ENCODE measurements around the gene LMOD2. TPM values are rescaled to one million over a fixed set of nuclear protein-coding genes. Genes with fewer than 3 reads are reported as not detected.

LMOD2 gene
- total RNA-seq, 1 donor from 2014 or later = 888 TPM

DNA sequence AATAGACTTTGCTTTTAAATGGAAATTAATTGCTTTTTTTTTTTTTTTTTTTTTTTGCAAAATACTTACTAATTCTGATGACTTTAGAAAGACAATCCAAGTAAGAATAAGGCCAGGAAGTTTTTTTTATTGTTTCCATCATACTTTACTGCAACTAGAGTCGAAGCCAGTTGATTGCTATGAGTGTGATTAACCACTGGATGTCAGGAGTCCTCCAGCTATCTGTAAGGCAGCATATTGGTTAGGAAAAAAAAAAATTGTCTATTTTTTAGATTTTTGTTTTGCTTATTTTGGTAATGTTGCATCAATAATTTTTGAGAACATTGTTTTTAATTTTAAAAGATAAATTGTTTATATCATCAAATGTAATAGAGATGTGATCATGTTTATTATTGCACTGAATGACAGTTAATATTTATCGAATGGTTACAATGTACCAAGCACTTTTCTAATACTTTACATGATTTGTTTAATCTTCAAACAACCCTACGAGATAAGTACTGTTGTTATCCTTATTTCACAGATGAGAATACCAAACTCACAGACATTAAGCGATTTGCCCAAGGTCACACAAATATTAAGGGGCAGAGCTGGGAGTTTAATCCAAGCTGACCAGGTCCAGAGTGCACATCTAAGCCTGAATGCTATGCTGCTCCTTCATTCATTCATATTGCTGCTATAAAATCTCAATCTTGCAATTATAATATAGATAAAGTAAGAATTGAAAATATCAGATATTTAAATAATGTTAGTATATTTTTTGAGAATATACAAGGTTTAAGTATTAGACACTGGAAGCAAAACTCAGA lies 19.9 kb upstream of the LMOD2 start:
- peak overlapping the region; percentile 9 for H3K4me3 ChIP-seq
- H3K27ac ChIP-seq (replicated peaks) = peak overlapping the region; percentile 58
- H3K4me1 ChIP-seq = peaks cover 57% of the 10 kb centered on the region
- no peaks in the 10 kb centered on the region for H3K9me3 ChIP-seq (replicated peaks)
- intact Hi-C loops (cut with micrococcal nuclease) = no loop called here
- peak; percentile 72 for TF ChIP-seq CTCF (IDR thresholded peaks at IDR 0.05; ENCODE audit: borderline replicate concordance)
- H3K27me3 ChIP-seq (ENCODE audit: low read depth) = no peaks in the 10 kb centered on the region
- H3K36me3 ChIP-seq = no peaks in the 10 kb centered on the region
- DNase-seq = no peak

GRCh38 chr7:123637203-123637602 lies 18.5 kb upstream of the LMOD2 start:
- Histone ChIP-seq H3K4me1 (peaks cover 61% of the 10 kb centered on the region), H3K36me3 (no peaks in the 10 kb centered on the region), H3K27ac (replicated peaks) (peak overlapping the region; percentile 56), H3K27me3 (ENCODE audit: low read depth) (no peaks in the 10 kb centered on the region), H3K9me3 (replicated peaks) (no peaks in the 10 kb centered on the region), H3K4me3 (peak overlapping the region; percentile 33)
- intact Hi-C loops (cut with micrococcal nuclease) = no loop called here
- DNase-seq = no peak
- peak; percentile 28 for TF ChIP-seq CTCF (IDR thresholded peaks at IDR 0.05; ENCODE audit: borderline replicate concordance)

DNA sequence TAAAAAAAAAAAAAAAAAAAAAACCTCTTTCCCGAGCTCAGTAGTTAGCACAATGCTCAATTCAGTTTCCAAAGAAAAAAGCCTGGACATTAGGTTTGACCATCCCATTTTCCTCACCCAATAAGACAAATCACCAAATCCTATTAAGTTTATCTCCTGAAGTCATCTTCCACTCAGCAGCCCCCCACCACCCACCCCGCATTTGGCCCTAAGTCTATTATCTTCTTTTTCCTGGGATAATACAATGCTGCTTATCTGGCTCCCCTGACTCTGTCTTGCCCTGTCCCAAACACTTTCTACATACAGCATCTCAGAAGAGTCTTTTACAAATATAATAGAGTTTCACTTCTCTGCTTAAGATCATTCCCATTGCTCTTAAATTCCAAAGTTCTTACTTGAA lies 17.8 kb upstream of the LMOD2 start:
- no peak for TF ChIP-seq CTCF (IDR thresholded peaks at IDR 0.05; ENCODE audit: borderline replicate concordance)
- no peaks in the 10 kb centered on the region for H3K36me3 ChIP-seq
- intact Hi-C loops (cut with micrococcal nuclease) = no loop called here
- H3K27ac ChIP-seq (replicated peaks) = peak overlapping the region; percentile 56
- H3K27me3 ChIP-seq (ENCODE audit: low read depth) = no peaks in the 10 kb centered on the region
- no peaks in the 10 kb centered on the region for H3K9me3 ChIP-seq (replicated peaks)
- no peak overlapping the region for H3K4me3 ChIP-seq
- no peak for DNase-seq
- peaks cover 66% of the 10 kb centered on the region for H3K4me1 ChIP-seq

- Histone ChIP-seq H3K27me3 (ENCODE audit: low read depth) (no peaks in the 10 kb centered on the region), H3K36me3 (no peaks in the 10 kb centered on the region), H3K4me1 (peaks cover 69% of the 10 kb centered on the region), H3K27ac (replicated peaks) (peak overlapping the region; percentile 44), H3K9me3 (replicated peaks) (no peaks in the 10 kb centered on the region), H3K4me3 (no peak overlapping the region)
- no peak for TF ChIP-seq CTCF (IDR thresholded peaks at IDR 0.05; ENCODE audit: borderline replicate concordance)
- no peak for DNase-seq
- intact Hi-C loops (cut with micrococcal nuclease) = no loop called here
Observed at GRCh38 chr7:123639631-123640030, 16.0 kb upstream of the LMOD2 start.

GRCh38 chr7:123640583-123640982 lies 15.1 kb upstream of the LMOD2 start:
- Histone ChIP-seq H3K9me3 (replicated peaks) (no peaks in the 10 kb centered on the region), H3K27ac (replicated peaks) (peak overlapping the region; percentile 87), H3K4me3 (no peak overlapping the region), H3K36me3 (no peaks in the 10 kb centered on the region), H3K27me3 (ENCODE audit: low read depth) (no peaks in the 10 kb centered on the region), H3K4me1 (peaks cover 70% of the 10 kb centered on the region)
- DNase-seq = no peak
- intact Hi-C loops (cut with micrococcal nuclease) = no loop called here
- TF ChIP-seq CTCF (IDR thresholded peaks at IDR 0.05; ENCODE audit: borderline replicate concordance) = no peak
